H54 (cell line): Measurements from ENCODE around the gene CDH5.
"Not testable (repeated sequence)": the region's sequence is repeated elsewhere in the genome, so short reads cannot be mapped to it uniquely, and the experiment has no call there.

ENCODE experiments used
- DNase-seq: peaks from one replicate; pipeline ENCODE4 v3.0.0; 2011; ENCODE audit warnings: low spot score, mixed read lengths; ENCODE audit not compliant: insufficient read length
- FAIRE-seq: peaks from 3 replicates; lab custom pipeline; 2011; peaks lifted over from hg19 to GRCh38; lab: Jason Lieb, UNC
- POLR2A ChIP-seq: IDR thresholded peaks from 2 replicates; pipeline ENCODE4 v1.6.1; 2011; ENCODE audit warnings: low read depth, mild to moderate bottlenecking, low read length

CDH5 gene

GRCh38 chr16:66366433-66367299 lies at the start of gene CDH5:
TSS of gene CDH5 (plus strand) at chr16:66366691. CDS start at chr16:66379338, 12,647 bp downstream.
- DNase-seq (no peak), FAIRE-seq (no peak)
- no peak for TF ChIP-seq POLR2A

- DNase-seq: no peak
- FAIRE-seq: no peak
- no peak for TF ChIP-seq POLR2A
These were observed 48.0 kb upstream of the CDH5 start for GRCh38 chr16:66318505-66318904.

GRCh38 chr16:66320774-66321173 lies 45.7 kb upstream of the CDH5 start:
- no peak for TF ChIP-seq POLR2A
- DNase-seq (no peak), FAIRE-seq (no peak)

DNA sequence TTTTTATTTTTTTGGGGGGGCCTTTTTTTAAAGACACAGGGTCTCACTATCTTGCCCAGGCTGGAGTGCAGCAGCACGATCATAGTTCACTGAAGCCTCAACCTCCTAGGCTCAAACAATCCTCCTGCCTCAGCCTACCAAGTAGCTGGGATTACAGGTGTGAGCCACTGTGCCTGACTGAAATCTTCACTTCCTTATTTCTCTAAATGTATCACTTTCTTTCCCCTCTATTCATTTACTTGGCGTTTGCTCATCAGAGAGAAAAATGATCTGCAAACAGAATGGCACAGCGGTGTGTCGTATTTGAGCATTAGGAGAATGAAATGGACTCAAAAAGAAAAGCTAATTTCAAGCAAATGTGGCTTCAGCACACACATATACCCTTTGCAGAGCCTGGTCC lies 44.3 kb upstream of the CDH5 start:
- no peak for TF ChIP-seq POLR2A
- FAIRE-seq (no peak), DNase-seq (no peak)

GRCh38 chr16:66324815-66325515 lies 41.5 kb upstream of the CDH5 start:
- FAIRE-seq: no peak
- DNase-seq: peak; percentile 61
- no peak for TF ChIP-seq POLR2A

- DNase-seq (no peak), FAIRE-seq (no peak)
- TF ChIP-seq POLR2A: no peak
These were observed 40.6 kb upstream of the CDH5 start for GRCh38 chr16:66325717-66326376.

DNA sequence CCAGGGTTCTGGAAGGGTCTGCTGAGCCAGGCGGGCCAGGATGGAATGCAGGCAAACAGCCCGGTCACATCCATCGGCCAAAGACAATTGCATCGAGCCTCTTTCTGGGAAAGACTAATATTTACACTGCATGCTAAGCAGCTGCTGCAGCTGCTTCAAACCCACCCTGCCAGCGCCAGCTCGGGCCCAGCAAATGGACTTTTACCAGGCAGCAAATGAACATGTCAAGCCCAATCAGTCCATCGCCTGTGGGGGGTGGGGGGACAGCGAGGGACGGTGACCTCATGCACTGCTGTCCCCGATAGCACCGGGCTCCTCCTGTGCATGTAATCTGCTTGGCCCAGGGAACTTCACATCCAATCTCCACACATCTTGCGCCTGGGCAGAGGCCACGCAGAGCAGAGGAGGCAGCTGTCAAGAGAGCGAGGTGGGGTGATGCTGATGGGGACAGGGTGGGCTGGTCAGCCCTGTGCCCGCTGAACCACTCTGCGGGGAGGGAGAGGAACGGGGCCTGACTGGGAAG lies 39.4 kb upstream of the CDH5 start:
- DNase-seq (no peak), FAIRE-seq (no peak)
- TF ChIP-seq POLR2A: no peak

- no peak for DNase-seq
- no peak for TF ChIP-seq POLR2A
- FAIRE-seq: no peak
These were observed 38.2 kb upstream of the CDH5 start for GRCh38 chr16:66328282-66328681.

DNA sequence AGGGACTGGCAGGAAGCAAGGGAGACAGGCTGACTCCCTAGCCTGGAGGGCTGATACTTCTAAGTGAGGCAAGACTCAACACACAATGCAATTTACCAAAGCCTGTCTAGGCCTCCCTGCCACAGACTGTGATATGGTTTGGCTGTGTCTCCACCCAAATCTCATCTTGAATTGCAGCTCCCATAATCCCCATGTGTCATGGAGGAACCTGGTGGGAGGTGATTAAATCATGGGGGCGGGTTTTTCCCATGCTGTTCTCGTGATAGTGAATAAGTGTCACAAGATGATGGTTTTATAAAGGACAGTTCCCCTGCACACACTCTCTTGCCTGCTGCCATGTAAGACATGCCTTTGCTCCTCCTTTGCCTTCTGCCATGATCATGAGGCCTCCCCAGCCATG lies 35.0 kb upstream of the CDH5 start:
- not testable (repeated sequence) for DNase-seq, FAIRE-seq

GRCh38 chr16:66332634-66333610 lies 33.6 kb upstream of the CDH5 start:
- no peak for DNase-seq

GRCh38 chr16:66334853-66335574 lies 31.5 kb upstream of the CDH5 start:
- TF ChIP-seq POLR2A: no peak
- DNase-seq: no peak
- no peak for FAIRE-seq

More at GRCh38 chr16:66332634-66333610, 33.6 kb upstream of the CDH5 start:
- TF ChIP-seq POLR2A: no peak
- FAIRE-seq: no peak

GRCh38 chr16:66335704-66336329 lies 30.7 kb upstream of the CDH5 start:
- FAIRE-seq (no peak), DNase-seq (no peak)
- no peak for TF ChIP-seq POLR2A
